Colonic mucosa (tissue), 4 donors: ENCODE data around the gene MYCBP. TPM values are rescaled to one million over a fixed set of nuclear protein-coding genes. Genes with fewer than 3 reads are reported as not detected.

Experiments
- DNase-seq: peaks from one replicate; pipeline ENCODE4 v3.0.0-alpha.2; 2020
- H3K27ac ChIP-seq: fragments of 200-600 bp; one replicate; pipeline ENCODE4 v1.8.0; 2021
- H3K27me3 ChIP-seq: fragments of 200-600 bp; one replicate; pipeline ENCODE4 v1.8.0; 2021
- H3K36me3 ChIP-seq: fragments of 200-600 bp; one replicate; pipeline ENCODE4 v1.8.0; 2021
- H3K4me1 ChIP-seq: fragments of 200-600 bp; one replicate; pipeline ENCODE4 v1.8.0; 2021; ENCODE audit warnings: mild to moderate bottlenecking
- H3K4me3 ChIP-seq: fragments of 200-600 bp; one replicate; pipeline ENCODE4 v1.8.0; 2021
- H3K9ac ChIP-seq, 2 donors: one replicate each; pipeline ENCODE4 v1.7.0; 2013; ENCODE audit warnings: control low read depth in 2 of 2, low read depth in 2 of 2, low read length in 2 of 2
- H3K9me3 ChIP-seq: fragments of 200-600 bp; one replicate; pipeline ENCODE4 v1.8.0; 2021
- CTCF ChIP-seq: fragments of 200-600 bp; IDR thresholded peaks from one replicate; pipeline ENCODE4 v1.8.0; 2022; ENCODE audit warnings: antibody characterized with exemption, mild to moderate bottlenecking
- intact Hi-C: fragments of 100-400 bp; cut with DNase I; formaldehyde crosslinking; loops from one replicate; pipeline ENCODE4 v1.14.1; 2022
- total RNA-seq, 2 donors: library from RNA; stranded (reverse); fragmentation: NEBNext Ultra II Directional in 1 of 2; extraction: Animal tissue kit (Norgen Biotek cat#: 25700) in 1 of 2; gene quantifications; one replicate each; pipeline ENCODE4 v1.2.1, GENCODE V29; 2021
- donor health status: healthy.
- donor health status: DM: no; HTN: no; CAD: no.
- donor health status: DM: no; HTN: no; CAD: no.

MYCBP gene
- total RNA-seq, 2 donors from 2014 or later: 42.0 to 55.1 TPM

- intact Hi-C loops: loop anchor here (5.0 kb wide), 2 partner anchors 228 to 793 kb away; no protein-coding TSS in a partner anchor
- peak; percentile 76 for TF ChIP-seq CTCF
Measured at GRCh38 chr1:38834937-38835827, 38.0 kb downstream of the MYCBP start.

GRCh38 chr1:38834221-38834782, 38.8 kb downstream of the MYCBP start:
- intact Hi-C loops: no loop called here
- no peaks in the 10 kb centered on the region for H3K4me1 ChIP-seq
- TF ChIP-seq CTCF: no peak

More at GRCh38 chr1:38834937-38835827, 38.0 kb downstream of the MYCBP start:
- Histone ChIP-seq H3K27me3 (no peaks in the 10 kb centered on the region), H3K9ac (no peak overlapping the region), H3K36me3 (peaks cover 6% of the 10 kb centered on the region), H3K27ac (no peak overlapping the region), H3K4me3 (no peak overlapping the region), H3K4me1 (no peaks in the 10 kb centered on the region), H3K9me3 (no peaks in the 10 kb centered on the region)
- DNase-seq: peak; percentile 64

GRCh38 chr1:38833146-38833545, 40.0 kb downstream of the MYCBP start:
- TF ChIP-seq CTCF: no peak
- Histone ChIP-seq H3K36me3 (no peaks in the 10 kb centered on the region), H3K27me3 (no peaks in the 10 kb centered on the region), H3K27ac (no peak overlapping the region), H3K4me3 (no peak overlapping the region), H3K4me1 (no peaks in the 10 kb centered on the region), H3K9ac (no peak overlapping the region), H3K9me3 (no peaks in the 10 kb centered on the region)
- no peak for DNase-seq
- intact Hi-C loops: no loop called here

More at GRCh38 chr1:38834221-38834782, 38.8 kb downstream of the MYCBP start:
- no peak for DNase-seq
- Histone ChIP-seq H3K4me3 (no peak overlapping the region), H3K36me3 (peaks cover 1% of the 10 kb centered on the region), H3K9me3 (no peaks in the 10 kb centered on the region), H3K27ac (no peak overlapping the region), H3K27me3 (no peaks in the 10 kb centered on the region), H3K9ac (no peak overlapping the region)

- H3K9me3 ChIP-seq: no peaks in the 10 kb centered on the region
- H3K36me3 ChIP-seq: no peaks in the 10 kb centered on the region
- intact Hi-C loops: no loop called here
- H3K27me3 ChIP-seq: no peaks in the 10 kb centered on the region
- H3K4me1 ChIP-seq: no peaks in the 10 kb centered on the region
- H3K4me3 ChIP-seq: no peak overlapping the region
- no peak overlapping the region for H3K27ac ChIP-seq
- no peak overlapping the region for H3K9ac ChIP-seq
- no peak for DNase-seq
- no peak for TF ChIP-seq CTCF
Measured at GRCh38 chr1:38832370-38832734, 40.8 kb downstream of the MYCBP start.

GRCh38 chr1:38831731-38832369, 41.3 kb downstream of the MYCBP start:
- H3K9ac ChIP-seq: no peak overlapping the region
- no peaks in the 10 kb centered on the region for H3K4me1 ChIP-seq
- no peaks in the 10 kb centered on the region for H3K36me3 ChIP-seq
- DNase-seq: no peak
- no peaks in the 10 kb centered on the region for H3K27me3 ChIP-seq
- TF ChIP-seq CTCF: no peak
- no peaks in the 10 kb centered on the region for H3K9me3 ChIP-seq
- intact Hi-C loops: no loop called here
- no peak overlapping the region for H3K4me3 ChIP-seq
- H3K27ac ChIP-seq: no peak overlapping the region
